Urothelium cell line (cell line): ENCODE results near the gene PCNX4.

Experiments
- DNase-seq: peaks from one replicate; pipeline ENCODE4 v3.0.0; 2011; ENCODE audit warnings: low spot score, mixed read lengths
- FAIRE-seq: peaks from 2 replicates; lab custom pipeline; 2011; peaks lifted over from hg19 to GRCh38; lab: Jason Lieb, UNC

PCNX4 gene

DNA sequence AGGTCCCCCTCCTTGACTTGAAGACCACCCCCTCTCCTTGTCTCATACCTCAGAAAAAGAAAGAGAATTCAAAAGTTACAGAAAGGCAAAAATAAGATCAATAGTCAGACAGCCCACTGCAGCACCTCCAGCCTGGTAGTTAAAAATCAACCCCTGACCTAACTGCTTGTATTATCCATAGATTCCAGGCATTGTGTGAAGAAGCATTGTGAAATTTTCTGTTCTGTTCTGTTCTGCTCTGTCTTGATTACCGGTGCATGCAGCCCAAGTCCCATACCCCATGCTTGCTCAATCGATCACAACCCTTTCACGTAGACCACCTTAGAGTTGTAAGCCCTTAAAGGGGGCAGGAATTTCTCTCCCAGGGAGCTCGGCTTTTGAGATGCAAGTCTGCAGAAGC, 79.2 kb downstream of the PCNX4 start:
- FAIRE-seq (no peak), DNase-seq (no peak)

DNA sequence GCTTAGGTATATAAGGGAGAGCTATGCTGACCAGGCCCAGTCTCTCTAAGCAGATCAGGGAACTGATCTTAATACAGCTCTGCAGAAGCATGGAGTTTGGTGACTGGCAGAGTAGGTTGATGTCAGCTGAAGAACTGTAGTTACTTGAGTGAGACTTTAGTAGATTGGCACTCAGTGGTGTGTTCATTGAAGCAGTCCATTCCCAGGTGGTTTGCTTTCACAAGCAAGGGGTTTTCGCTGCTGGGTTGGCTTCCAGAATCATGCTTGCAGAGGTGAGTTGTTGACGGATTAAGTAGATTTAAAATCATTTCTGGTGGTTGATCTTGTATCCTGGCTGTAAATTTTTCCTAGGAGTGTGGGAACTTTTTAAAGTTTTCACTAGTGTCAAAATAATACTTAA, 80.0 kb downstream of the PCNX4 start:
- FAIRE-seq (no peak), DNase-seq (no peak)

DNA sequence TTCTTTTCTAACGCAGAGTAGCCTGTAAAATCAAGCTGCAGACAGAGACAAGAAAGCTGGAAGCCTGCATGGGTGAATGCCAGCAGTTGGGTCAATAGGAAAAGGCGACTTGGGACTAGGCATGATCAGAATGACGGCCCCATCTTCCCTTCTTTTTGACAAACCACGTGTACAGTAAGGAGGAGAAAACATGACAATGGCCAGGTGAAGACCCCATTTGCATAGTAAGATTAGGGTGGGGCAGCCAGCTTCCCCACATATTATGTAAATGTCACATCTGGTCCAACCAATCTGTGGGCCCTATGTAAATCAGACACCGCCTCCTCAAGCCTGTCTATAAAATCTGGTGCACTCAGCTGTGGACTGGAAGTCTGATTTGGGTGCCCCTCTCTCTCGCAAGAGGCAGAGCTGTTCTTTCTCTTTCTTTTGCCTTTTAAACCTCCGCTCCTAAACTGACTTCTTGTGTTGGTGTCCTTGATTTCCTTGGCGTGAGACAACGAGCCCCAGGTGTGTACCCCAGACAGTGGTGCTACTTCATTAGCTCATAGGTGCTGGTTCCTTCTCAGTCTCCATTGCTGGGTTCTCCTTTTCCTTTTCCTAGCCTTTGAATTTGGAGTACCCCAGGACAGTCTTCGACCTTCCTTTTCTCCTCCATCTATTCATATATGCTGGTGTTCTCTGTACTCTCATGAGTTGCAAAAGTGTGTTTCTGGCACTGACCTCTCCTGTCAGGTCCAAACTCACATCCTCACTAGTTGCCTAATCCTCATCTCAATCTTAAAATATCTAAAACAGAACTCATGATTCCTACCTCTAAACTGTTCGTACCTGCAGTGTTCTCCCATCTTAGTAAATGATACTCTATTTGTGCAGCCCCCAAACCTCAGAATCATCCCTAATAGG, 82.9 kb downstream of the PCNX4 start:
- no peak for FAIRE-seq

DNA sequence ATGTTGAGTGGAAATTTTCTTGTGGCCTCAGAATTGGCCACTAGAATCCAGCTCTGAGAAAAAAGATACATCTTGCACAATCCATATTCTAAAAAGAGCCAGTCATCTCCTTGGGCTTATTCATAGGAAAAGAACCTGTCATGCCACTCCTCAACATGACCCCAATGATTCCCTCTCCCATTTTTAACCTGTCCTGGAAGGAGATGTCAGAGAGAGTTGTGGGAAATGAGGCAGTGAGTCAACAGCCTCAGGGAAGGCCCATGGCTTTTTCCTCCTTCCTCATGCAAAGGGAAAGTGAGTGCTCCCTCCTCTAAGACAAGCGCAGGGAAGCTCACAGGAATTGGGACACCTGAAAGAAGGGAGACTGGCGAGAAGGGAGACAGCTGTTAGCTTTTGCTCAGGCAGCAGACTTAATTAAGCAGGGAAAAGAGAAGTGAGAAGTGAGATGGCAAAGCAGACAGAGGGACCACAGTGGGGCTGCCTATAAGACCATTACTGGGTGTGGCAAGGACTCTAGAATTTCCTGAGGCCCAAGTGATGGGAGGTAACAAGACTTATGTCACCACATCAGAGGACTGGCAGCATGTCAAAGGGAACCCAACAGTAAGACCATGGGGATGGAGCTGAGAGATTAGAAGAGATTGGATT, 83.7 kb downstream of the PCNX4 start:
- DNase-seq (no peak), FAIRE-seq (no peak)

More for the DNA sequence above, 82.9 kb downstream of the PCNX4 start:
- DNase-seq, result no peak

DNA sequence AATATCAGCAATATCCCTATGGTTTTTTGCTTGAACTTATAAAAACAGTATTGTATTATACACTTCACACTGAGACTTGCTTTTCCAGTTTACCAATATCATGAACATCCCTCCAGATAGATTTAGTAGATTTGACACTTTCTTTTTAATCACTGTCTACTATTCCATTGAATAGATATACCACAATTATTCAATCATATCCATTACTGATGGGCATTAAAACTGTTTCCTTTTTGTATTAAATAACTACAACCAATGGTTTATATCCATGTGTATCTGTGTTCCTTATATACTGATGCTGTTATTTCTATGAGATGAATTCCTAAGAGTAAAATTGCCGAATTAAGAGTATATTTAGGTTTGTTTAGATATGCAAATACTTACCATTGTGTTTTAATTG, 86.4 kb downstream of the PCNX4 start:
- DNase-seq (no peak), FAIRE-seq (peak; percentile 80)

DNA sequence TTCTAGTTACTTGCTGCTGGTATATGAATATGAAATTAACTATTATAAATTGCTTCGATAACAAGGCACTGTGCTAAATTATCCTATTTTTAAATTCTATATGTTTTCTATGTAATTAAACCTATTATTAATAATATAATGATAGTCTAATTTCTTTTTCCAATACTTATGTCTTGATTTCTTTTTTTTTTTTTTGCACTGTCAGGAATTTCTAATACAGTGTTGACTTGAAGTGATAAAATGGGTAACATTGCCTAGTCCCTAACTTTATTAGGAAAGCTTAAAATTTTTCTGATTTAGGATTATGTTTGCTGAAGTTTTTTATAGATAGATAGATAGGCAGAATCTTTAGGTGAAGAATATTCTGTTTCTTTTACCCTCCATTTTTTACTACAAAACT, 87.1 kb downstream of the PCNX4 start:
- no peak for DNase-seq
- FAIRE-seq, result no peak

DNA sequence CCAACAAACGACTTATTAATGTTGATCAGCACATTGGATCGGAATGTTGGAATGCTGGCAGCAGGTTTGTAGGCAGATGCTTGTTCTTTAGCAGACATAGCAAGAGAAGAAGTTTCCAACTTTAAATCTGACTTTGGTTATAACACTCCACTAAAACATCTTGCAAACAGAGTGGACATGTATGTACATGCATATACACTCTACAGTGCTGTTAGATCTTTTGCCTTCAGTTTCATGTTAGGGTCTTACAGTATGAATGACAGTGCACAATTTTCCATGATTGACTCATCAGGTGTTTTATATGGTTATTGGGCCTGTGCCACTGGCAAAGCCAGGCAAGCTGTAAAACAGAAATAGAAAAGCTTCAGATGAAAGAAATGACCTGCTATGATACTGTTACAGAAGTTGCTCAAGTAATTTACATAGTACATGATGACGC, 87.7 kb downstream of the PCNX4 start:
- FAIRE-seq, result peak; percentile 78
- peak; percentile 49 for DNase-seq

DNA sequence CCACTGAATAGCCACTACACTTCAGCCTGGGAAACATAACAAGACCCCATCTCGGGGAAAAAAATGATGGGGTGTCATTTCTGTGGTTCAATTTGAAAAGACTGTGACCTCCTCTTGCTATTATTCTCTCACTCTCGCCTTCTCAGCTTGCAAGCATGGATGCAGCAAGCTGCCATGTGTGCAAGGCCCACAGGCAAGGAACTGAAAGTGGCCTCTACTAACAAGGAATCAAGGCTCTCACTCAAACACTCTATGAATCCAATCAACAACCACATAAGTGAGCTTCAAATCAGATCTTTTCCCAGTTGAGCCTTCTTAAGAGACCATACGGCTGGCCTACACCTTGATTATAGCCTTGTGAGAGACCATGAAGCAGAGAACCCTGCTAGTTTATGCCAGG, 91.4 kb downstream of the PCNX4 start:
- no peak for DNase-seq
- no peak for FAIRE-seq

DNA sequence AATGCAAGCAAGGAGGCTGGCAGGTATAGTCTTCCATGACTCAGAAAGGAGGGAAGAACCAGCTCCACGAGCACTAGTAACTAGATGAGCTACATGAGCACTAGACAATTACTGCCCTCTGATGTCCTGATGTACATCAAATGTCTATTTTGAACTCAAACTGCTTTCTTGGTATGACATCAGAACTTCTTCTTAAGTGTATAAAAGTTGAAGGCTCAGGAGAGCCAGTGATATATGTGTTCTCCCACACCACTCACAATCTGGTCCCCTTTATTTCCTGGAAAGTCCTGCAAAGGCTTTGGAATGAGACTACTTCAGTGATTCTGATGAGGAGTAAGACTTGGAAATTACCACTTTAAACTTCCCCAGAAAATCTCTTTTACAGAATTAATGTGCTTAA, 92.0 kb downstream of the PCNX4 start:
- FAIRE-seq (peak; percentile 87), DNase-seq (no peak)

DNA sequence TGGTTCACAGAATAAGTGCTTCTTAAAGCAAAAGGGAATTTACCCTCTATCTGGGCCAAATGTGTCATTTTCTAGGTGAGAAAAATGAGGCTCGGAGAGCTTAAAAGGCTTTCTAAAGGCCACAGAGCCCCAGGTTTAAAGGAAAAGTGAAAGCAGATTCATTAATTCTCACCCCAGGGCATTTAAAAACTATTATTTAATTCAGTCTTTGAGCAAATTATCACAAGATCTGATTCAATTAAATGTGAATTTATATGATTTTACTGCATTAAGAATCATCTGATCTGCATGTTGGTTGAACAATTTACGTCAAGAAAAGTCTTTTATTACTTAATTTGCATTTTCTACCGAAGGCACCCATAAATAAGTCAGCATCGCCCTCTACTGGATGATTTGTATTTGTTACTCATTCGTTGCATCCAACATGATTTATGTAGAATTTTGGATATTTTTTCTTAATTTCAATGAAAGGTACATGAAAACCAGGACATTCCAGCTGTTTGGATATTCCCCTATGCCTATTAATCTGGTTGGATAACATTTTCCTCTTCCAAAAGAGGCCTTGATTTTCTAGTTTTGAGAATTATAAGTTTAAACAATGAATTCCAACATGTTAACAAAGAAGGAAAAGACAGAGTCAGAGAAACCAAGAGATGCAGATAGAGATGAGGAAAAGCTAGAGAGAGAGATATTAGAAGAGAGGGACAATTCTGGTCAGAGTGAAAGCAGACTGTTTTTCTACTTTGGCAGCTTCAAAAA, 92.6 kb downstream of the PCNX4 start:
- DNase-seq, result peak; percentile 46
- no peak for FAIRE-seq

DNA sequence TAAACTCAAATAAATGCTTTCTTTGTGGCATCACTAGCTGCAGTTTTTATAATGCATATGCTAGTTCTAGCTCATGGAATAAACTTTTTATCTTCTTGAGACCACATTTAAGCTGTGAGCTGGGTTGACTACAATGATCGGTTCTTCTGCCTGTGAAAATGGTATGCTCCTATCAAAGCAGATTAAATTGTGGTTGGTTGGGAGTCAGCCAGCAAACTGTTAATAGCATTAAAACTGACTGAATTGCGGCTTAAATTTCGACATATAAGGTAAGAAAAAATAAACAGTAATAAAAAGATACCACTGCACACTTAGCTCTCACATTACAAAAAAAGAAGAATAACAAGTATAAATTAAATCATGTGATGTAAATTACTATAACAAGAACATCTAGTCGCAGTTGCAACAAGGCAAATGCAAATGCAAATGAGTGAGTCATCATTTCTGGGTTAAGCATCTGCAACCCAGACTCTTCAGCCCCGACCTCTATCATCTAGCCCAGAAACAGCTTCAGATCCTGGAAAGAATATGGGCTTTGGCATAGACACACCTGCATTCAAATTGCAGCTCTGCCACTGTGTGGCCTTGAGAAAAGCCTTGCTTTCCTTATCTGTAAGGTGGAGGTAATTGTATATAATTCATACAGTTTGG, 93.3 kb downstream of the PCNX4 start:
- peak; percentile 80 for FAIRE-seq
- DNase-seq, result no peak

DNA sequence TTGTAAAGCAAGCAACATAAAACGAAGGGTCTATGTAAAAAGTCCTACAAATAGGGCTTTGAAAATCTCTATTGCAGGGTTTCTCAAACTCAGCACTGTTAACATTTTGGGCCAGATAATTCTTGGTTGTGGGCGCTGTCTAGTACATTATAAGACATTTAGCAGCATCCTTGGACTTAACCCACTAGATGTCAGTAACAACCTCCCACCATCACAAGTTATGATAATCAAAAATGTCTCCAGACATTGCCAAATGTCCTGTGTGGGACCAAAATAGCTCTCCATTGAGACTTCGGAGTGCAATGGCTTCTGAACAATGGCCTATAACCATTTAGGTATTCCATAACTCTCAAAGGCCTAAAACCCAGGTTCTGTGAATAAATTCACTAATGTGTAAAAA, 96.4 kb downstream of the PCNX4 start:
- no peak for DNase-seq
- peak; percentile 58 for FAIRE-seq

DNA sequence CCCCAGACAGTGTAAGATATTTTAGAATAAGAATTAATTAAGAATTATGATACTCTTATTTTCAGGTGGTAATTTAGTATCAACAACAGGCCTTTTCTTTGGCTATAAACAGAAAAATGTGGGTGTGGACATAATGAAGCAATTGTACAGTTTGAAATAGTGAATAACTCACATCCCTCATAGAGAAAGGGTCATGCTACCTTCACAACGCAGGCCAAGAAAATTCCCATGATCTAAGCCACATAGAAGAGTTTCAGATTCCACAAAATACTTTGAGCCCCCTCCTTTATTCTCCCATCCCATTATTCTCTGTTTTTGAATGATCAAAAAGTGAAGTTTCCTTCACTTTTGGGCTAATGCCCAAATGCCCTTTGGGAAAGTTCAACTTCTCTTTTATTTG, 97.0 kb downstream of the PCNX4 start:
- no peak for DNase-seq

DNA sequence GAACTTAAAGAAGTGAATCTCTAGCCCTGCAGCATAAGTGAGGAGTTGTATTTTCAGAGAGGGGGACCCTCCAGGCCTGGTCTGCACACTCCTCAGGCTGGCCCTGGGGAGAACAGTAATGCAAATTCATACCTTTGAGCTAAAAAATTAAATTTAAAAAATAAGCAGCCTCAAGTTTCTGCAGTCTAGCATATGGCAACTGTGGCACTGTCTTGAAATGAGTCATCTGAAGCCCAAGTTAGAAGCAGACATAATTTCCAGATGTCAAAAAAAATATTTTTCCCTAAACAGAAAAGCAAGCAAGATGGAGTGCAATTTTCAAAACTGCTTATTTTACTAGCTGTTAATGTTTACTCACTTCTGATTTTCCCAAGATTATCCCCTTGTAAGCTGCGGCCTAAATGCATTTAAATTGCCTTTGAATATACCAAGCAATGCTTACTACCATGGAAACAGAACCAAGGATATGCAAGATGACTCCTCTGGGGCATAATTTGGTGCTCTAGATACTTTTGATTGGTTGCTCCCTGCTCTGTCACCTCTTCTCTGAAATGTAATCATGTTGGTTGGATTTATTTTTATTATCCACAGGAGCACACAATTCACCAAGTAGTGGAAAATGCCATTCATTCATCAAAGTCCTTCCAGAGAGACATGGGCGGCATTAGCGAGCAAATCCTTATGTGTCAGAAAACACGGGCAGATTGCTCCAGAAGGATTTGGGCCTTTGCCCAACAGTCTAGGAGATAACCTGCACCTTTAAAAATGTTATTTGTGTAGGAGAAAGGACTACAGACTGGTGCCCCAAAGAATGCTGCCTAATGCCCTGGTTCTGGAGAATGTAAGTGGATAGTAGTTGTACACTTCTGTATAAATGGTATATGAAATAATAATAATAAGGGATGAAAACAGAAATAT, 98.5 kb downstream of the PCNX4 start:
- DNase-seq (no peak), FAIRE-seq (peak; percentile 23)

More for the DNA sequence above, 97.0 kb downstream of the PCNX4 start:
- FAIRE-seq, result peak; percentile 17

DNA sequence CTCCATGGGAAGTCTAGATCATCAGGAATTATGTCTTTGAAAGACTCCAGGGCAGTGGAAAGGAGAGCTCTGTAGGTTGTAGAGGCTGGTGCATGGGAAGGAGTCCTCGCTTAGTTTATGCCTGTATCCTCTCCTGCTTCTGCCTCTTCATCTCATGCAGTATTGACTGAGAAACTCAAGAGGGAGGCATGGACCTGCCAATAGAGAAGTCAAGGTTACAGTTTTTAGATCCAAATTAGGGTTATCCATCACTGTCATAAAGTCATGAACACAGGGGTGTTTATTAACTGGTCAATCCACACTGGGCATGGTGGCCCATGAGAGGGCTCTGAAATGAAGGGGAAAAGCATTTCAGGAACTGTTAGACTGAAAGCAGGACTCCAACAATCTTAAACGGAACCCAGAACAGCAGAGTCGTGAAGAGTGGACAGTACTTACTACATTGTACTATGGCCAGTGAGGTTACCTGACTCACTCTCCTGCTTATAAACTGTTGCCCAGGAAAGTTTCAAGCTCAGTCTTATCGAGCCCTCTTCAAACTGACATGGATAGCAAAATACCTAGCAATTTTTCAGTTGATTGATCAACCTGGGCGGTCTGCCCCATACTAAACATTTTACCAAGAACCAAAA, 103.6 kb downstream of the PCNX4 start:
- FAIRE-seq (peak; percentile 13), DNase-seq (no peak)

DNA sequence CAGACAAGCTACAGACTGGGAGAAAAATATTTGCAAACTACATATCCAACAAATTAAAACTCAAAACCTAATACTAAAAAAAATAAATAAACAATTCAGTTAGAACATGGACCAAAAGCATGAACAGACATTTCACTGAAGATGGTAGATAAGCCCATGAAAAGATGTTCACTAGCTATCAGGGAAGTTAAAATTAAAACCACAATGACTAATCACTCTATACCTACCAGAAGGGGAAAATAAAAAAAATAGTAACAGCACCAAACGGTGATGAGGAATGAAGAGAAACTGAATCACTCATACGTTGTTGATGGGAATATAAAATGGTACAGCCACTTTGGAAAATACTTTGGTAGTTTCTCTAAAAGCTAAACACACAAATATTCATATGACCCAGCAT, 104.6 kb downstream of the PCNX4 start:
- no peak for FAIRE-seq
- DNase-seq, result no peak

DNA sequence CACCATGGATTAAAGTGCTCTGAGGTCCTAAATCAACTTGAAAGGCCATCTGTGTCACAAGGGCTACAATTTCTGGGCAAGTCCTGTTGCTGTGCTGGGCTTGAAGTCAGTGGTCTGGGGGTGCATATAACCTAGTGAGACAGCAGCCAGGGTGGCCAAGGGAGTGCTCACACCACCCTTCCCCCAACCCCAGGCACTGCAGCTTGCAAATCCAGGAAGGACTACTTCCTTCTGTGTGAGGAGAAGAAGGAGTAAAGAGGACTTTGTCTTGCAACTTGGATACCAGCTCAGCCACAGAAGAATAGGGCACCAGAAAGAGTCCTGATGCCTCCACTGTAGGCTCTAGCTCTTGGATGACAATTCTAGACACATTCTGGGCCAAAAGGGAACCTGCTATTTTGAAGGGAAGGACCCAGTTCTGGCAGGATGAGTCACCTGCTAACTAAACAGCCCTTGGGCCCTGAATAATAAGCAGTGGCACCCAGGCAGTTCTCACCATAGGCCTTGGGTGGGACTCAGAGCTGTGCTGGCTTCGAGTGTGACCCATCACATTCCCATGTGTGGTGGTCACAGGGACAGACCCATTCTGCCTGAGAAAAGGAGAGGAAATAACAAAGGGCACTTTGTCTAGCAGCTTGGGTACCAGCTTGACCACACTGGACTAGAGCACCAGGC, 106.0 kb downstream of the PCNX4 start:
- no peak for DNase-seq
- FAIRE-seq, result no peak

DNA sequence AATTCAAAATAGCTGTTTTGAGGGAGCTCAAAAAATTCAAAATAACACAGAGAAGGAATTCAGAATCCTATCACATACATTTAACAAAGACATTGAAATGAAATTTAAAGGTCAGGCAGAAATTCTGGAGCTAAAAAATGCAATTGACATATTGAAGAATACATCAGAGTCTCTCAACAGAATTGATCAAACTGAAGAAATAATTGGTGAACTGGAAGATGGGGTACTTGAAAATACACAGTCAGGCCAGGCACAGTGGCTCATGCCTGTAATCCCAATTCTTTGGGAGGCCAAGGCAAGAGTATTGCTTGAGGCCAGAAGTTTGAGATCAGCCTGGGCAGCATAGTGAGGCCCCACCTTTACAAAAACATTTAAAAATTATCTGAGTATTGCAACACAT, 107.6 kb downstream of the PCNX4 start:
- no peak for DNase-seq
- peak; percentile 20 for FAIRE-seq
